HG03039 (cell line): ENCODE data around the gene LTBP2.

Source experiments
- ATAC-seq: cut with Tn5 transposase; IDR thresholded peaks from one replicate; pipeline ENCODE4 v1.9.1; 2021; ENCODE audit warnings: mild to moderate bottlenecking, moderate library complexity; ENCODE audit not compliant: unreplicated experiment

LTBP2 gene

DNA sequence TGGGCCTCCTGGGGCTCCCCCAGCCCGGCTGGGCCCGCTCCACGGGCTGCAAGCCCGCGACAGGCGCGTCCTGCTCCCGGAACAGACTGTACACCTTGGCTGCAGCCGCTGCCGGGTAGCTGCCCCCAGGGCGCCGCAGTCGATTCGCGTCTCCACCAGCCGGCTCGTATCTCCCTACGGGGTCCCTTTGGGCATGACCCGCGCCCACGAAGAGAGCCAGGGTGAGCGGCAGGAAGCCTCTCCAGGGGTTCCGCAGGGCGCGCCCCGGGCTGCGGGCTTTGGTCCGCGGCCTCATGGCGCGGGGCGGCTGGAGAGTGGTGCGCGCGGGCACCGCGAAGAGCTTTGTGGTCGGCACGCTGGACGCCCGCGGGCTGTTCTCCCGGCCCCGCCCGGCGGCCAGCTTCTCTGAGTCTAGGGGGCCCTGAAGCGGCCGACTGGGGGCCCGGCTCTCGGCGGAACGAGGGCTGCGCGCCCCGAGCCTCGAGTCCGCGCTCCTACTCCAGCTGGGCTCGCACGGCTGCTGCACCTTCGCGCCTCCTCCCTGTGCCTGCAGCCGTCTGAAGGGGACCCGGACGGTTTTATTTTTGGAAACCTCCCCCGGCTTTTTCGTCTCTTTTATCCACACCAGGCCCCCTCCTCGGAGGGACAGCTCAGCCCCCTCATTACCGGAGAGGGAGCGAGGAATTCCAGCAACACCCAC is at the start of gene LTBP2:
TSS of gene LTBP2 (minus strand) at position 588 of the 700 bp plus-strand sequence. CDS start at position 295, 293 bp downstream.
- no peak for ATAC-seq

GRCh38 chr14:74660863-74661262 is 48.8 kb upstream of the LTBP2 start:
- no peak for ATAC-seq

DNA sequence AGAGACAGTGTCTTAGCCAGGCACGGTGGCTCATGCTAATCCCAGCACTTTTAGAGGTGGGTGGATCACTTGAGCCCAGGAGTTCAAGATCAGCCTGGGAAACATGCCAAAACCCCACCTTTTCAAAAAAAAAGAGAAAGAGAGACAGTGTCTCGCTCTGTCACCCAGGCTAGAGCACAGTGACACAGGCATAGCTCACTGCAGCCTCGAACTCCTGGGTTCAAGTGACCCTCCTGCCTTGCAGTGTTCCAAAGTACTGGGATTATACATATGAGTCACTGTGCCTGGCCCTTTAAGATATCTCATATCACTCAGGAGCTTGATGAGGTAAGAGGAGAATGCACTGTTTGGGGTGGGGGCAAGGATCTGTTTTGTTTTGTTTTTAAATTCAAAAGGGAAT is 48.1 kb upstream of the LTBP2 start:
- no peak for ATAC-seq

DNA sequence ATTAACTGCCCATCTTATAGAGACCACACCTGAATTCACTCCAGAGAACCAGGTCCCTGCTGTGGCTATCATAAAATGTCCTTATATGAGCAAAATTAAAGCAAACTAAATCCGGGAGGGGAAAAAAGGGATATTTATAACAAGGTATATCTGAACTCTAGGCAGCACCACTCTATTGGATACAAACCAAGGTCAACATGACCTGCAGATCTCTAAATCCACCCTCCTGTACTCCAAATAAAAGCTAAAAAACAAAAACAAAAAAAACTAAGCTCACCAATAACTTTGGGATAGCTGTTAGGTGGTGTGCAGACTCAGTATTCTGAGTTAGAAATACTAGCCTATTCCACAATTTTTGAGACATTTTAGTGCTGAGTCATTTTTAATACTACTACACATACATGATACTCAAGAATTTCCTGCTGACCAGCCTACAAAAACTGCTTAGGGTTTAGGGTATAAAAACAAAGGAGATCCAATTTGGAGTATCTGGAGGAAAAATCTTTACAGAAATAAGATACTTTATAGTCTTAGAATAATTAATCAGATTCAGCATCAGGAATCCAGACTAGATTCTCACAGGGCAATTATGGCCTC is 46.6 kb upstream of the LTBP2 start:
- no peak for ATAC-seq

GRCh38 chr14:74656964-74657363 is 44.9 kb upstream of the LTBP2 start:
- ATAC-seq: no peak

- no peak for ATAC-seq
These were observed 43.8 kb upstream of the LTBP2 start for GRCh38 chr14:74655599-74656395.

DNA sequence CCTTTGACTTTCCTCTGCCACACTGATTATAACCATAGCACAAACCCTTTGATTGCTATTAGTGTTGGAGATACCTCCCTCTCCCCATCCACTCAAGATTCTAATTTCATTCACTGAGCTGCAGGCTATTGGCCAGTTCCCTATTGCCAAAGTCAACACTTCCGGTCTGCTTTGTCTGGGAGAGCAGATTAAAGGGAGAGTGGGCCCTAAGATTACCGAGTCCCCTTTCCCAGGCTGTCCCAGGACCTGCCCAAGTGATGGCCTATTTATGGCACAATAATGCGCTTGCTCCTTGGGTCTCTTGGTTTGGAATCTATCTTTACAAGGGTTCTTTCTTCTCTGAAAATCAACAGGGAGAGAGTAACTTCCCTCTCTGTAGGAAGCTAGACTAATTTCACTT is 42.9 kb upstream of the LTBP2 start:
- no peak for ATAC-seq

GRCh38 chr14:74653386-74654138 is 41.5 kb upstream of the LTBP2 start:
- no peak for ATAC-seq

- no peak for ATAC-seq
These were observed 40.5 kb upstream of the LTBP2 start for GRCh38 chr14:74652541-74652940.

GRCh38 chr14:74650927-74651686 is 39.1 kb upstream of the LTBP2 start:
- no peak for ATAC-seq

- no peak for ATAC-seq
These were observed 37.6 kb upstream of the LTBP2 start for GRCh38 chr14:74649673-74650072.

- no peak for ATAC-seq
These were observed 37.1 kb upstream of the LTBP2 start for GRCh38 chr14:74649167-74649566.

GRCh38 chr14:74648601-74649000 is 36.6 kb upstream of the LTBP2 start:
- no peak for ATAC-seq

DNA sequence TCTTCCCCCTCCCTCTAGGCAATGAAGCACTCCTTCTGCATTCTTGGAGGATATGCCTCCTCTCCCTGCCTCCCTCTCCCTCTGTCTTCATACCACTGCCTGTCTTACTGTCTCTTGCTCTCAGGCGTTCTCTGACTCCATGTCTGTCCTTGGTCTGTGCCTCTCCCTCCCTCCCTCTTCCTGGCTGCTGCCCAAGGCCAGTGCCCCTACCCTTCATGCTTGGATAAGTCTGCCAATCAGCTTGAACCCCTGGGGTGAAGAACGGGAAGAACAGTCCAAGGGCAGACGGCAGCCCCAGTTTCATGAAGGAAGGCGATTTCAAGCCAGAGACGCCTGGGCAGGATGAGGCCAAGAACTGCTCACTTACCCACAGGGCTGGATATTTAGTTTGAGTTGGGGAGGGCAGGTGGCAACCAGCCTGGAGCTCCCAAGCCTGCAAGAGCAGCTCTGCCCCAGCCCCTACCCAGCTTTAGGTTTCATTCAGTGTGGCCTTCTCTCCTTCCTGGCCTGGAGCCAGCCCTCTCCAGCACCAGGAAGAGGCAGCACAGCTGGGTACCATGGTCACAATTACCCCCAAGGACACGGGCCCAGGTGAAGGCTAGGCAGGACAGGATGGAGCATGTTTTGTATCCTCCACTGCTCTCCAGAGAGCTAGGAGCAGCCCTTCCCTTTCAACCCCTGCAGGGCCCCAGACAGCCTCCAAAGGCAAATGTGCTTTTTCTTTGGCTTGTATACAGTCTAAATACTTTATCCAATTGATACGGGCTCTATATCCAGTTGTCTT is 35.8 kb upstream of the LTBP2 start:
- ATAC-seq: no peak

DNA sequence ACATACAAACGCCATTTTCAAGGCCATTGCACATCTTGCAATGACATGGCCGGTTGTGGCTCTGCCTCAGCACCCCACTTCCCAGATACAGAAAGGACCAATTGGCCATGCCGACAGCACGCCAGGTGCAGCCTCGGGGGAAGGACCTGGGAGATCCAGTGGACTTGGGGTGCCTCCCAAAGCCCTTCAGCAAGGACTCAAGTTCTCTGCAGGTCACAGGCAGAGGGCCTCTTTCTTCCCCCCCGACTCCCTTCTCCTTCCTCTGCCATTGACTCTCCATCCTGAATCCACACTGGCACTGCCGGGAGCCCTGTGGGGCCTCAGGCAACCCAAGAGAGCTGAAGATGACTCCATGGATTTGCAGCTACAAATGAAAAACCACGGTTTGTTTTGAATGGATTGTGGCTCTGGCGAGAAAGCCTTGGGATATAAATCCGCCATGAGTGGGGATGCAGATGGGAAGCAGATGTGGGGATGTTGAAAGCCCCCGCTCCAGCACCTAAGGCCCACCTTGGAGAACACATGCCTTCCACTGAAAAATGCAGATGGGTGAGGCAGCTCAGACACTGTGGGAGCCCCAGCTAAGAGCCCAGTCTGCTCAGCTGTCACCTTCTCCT is 35.1 kb upstream of the LTBP2 start:
- ATAC-seq: no peak

DNA sequence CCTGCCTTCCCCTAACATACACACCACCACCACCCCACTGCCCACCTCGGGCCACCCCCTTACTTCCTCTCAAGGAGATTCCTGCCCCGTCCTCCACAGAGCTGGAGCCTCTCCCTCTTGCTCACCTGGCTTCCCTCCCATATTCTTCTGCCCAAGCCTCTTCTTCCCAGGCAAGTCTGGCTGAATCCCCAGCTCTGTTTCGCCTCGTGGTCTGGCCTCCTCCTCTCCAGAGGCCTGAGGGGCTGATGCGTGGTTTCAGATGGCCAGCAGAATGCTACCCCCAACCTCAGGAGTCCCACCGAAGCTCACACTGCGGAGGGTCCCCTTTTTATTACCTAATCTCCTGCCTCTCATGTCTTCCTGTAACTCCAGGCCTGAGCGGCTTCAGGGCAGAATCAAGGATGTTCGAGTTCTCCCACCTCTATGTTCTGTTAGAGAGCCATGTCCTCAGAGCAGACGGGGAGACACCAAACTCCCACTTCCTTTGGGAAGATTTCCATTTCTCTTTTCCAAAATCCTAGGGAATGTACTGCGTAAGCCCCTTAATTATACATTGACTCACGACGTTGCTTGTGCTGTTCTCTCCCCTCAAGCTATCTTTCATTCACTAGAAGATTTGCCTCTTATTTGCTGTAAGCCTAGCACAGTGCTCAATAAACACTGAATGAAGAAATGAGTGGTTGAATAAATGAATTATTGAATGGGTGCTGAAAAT is 33.9 kb upstream of the LTBP2 start:
- no peak for ATAC-seq

DNA sequence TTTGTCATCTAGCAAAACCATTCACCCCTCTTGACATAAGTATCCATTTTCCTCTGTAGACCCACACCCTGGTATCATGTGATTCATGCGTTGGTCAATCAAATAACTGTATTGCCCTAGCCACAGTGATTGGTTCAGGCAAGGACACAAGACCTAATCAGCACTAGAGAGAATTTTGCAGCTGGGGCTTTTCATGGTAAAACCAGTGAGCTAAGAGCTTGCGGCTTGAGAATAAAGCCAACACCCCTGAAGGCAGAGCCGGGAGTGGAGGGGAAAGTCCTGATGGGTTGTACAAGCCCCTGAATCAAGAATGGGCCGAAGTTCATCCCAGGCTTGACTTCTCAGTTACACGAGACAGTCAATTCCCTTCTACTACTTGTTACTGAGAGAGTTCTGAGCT is 33.2 kb upstream of the LTBP2 start:
- ATAC-seq: no peak

DNA sequence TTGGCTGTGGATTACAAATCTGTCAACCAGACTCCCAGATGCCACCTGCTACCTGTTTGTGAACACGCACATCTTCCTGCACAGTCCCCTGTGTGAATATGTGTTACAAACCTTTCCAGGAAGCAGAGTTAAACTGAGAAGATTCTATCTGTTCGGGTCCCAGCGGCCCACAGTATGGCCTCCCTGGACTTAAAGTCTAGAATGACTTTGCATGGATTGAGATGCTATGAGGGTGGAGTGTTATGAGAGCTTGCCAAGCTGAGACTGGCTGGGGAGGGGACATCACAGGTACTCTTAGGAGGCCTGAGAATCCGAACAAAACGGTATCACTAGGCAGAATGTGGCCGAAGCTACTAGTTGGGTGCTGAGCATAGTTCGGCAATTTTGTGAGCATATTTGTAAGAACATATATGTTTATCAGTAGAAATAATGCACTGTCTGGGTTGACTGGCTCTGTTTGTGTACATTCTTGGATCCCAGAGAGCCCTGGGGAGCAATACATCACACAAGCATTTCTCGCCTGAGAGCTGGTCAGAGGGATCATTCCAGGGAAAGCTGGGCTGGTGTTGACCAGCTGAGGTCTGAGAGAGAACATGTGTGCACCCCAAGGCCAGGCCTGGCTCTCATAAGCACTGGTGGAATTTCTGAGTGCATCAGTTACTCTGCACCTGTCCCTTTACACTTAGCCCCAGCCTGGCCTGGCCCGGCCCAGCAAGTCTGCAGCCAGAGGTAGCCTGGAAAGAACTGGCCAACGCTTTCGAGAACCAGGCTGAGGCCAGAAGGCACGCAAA is 29.8 kb upstream of the LTBP2 start:
- ATAC-seq: no peak
